ENCODE data around the gene LRRIQ1.
"Not testable (repeated sequence)": the region's sequence is repeated elsewhere in the genome, so short reads cannot be mapped to it uniquely, and the experiment has no call there.

The LRRIQ1 gene, protein sequence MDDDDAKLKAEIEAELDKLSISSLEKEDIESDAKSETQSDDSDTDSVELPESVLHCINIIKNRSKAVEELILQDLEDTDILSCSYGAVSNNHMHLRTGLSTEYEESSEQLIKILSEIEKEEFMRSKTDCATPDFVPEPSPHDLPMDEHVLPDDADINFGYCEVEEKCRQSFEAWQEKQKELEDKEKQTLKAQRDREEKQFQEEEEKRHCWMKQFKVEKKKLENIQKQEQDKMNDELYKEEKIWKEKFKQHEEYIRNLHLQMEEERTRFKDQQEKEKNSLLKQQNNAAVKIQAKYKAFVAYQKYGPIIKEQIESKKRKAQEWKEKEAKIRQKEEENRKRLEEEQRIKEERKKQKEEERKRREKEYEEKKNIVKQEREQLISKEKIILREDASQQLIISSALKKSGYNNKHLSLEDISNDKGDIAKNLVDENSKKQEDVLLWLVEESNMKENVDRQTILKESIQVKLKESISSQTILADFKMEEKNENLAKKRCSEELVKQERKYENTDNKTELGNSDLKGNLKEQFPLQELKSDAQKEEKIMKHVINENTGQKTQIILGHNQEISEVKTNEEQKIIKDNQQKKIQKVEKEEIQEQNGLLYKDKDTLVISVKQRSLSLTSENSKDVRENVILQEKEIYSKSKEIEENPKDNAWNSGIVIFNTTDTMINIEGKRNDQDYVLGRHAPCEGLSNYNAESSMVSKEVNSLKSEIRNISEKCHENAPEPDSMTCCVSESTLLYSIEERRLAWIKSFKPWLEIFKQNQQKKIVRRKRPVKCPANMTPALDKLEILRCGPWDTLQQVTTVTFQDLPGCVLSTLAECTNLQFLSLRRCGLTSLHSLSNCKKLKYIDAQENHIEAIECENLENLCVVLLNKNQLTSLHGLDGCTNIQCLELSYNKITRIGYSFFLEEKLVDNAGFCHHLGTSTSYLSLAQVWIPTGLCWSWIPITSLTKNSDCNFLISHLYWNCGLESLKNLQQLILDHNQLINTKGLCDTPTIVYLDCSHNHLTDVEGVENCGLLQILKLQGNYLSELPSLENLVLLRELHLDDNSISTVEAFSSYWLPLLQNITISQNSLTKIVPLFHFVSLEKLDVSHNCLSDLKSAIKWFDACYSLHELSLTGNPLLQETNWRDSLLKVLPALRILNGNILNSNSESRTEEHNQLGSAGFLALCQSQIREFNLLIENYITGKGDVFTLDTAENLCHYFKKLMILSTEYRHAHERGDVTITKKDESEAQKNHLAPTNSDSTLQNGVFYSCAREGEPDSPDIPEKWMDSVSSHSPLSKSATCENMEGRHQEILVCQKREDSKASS (N-terminal part only)

GRCh38 chr12:85036234-85036707 is at the start of gene LRRIQ1, which contains the start of gene TSPAN19:
LRRIQ1 (plus strand) TSS chr12:85036351; CDS start chr12:85038177, 1,826 bp downstream.
TSPAN19 (minus strand) TSS chr12:85036277; CDS start chr12:85029946, 6,331 bp downstream.
- DNase-seq = no peak

DNA sequence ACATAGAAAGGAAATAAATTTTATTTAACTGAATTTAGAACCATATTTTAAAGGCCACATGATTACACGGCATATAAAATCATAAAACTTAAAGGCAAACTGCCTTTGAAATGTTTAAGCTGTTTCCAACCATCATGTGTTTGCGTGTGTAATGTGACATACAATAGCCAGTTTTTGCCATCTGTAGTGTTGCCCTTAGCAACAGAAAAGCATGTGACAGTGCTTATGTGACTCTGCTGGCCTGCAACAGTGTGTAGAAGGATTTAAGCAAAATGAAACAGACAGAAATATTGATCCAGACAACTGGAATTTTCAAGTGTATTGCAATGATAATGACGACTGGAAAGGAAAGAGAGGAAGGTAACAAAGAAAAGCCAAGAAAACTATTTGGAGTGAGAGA is 49.6 kb upstream of the LRRIQ1 start:
- DNase-seq = no peak

DNA sequence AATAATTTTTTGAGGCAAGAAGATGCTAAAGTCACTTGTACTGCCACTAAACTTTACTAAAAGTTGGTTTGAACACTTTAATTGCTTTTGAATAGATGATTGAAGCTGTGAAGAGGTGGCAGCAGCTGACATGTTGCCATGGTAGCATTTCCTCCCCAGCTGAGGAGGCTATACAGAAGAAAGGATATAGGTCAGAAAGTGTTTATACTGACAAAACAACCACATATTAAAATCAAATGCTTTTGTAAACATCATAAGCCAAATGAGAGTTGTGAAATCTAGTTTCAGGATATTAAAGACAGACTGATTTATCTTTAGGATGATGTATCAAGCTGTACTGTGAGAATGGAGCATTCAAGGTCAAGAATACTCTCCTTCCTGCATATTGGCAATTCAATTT is 41.7 kb upstream of the LRRIQ1 start:
- no peak for DNase-seq

DNA sequence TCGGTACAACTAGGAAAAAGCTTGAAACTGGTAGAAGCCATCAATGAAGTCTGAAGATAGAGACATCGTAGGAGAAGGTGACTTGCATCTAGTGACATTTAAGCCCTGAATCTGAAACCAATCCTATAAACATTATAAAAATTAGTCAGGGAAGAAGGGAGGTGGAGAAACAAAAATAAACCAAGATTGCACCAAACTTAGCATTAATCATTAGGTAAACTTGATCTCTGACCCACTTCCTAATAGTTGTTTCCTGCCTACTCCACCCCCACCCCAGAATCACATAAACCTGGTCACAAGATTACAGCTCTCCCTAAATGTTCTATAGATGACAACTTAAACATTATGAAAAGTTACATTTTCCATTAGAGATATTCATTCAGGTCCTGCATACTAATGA is 40.5 kb upstream of the LRRIQ1 start:
- no peak for DNase-seq

- DNase-seq = no peak
Observed at GRCh38 chr12:84996759-84997158, 39.4 kb upstream of the LRRIQ1 start.

DNA sequence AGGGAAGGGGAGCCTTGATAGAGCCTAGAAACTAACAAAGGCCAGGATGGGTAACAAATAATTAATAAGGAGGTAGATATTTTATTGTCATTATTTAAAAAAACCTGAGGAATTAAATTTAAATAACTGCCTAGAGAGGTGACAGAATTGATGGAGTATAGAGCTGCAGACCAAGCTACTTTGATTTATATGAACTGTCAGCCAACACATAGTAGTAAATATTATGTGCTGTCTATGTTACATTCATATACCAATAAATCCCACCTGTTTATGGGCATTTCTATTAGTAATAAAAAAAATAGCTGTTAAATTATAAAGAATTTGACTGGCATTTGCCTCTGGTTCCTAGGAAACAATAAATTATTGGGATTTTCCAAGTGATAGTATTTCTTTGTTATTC is 37.8 kb upstream of the LRRIQ1 start:
- DNase-seq = no peak

DNA sequence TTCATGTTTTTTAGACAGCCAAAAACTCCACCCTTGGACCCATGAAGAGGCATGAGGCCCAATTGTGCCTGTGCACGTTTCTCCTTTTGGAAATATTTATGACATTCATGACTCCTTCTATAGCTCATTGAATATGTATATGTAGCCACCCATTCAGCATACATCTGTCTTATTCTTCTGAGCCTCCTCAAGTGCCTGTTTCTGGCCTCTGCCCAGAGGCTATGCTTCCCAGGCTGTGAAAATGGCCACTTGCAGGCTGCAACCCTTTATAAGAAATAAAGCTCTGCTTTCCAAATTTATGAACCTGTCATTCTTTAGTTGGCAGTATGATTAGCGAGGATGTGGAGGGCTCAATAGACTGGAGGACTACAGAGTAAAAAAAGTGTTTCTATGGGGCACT is 35.4 kb upstream of the LRRIQ1 start:
- DNase-seq = no peak

DNA sequence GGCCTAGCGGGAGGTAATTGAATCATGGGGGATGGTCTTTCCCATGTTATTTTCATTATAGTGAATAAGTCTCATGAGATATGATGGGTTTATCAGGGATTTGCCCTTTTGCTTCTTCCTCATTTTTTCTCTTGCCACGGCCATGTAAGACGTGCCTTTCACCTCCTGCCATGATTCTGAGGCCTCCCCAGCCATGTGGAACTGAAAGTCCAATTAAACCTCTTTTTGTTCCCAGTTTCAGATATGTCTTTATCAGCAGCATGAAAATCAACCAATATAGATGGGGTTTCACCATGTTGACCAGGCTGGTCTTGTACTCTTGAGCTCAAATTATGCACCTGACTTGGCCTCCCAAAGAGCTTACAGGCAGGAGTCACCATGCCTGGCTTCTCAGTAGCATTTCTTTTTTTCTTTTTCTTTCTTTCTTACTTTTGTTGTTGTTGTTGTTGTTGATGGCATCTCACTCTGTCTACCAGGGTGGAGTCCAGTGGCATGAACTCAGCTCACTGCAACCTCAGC is 33.3 kb upstream of the LRRIQ1 start:
- no peak for DNase-seq

GRCh38 chr12:85004204-85004603 is 31.9 kb upstream of the LRRIQ1 start:
- no peak for DNase-seq

DNA sequence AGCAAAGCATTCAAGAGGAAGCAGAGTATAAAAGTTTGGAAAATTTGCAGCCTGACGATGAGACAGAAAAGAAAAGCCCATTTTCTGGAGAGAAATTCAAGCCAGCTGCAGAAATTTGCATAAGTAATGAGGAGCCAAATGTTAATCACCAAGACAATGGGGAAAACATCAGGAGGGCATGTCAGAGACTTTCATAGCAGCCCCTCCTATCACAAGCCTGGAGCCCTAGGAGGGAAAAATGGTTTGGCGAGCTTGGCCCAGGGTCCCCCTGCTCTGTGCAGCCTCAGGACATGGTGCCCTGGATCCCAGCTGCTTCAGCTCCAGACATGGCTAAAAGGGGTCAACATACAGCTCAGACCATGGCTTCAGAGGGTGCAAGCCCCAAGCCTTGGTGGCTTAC is 31.1 kb upstream of the LRRIQ1 start:
- DNase-seq = not testable (repeated sequence)

DNA sequence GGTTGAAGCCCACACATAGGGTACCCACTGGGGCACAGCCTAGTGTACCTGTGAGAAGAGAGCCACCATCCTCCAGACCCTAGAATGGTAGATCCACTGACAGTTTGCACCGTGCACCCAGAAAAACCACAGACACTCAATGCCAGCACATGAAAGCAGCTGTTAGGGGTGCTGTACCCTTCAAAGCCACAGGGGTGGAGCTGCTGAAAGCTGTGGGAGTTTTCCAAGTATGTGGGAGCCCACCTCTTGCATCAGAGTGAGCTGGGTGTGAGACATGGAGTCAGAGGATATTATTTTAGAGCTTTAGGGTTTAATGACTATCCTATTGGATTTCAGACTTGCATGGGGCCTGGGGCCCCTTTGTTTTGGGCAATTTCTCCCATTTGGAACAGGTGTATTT is 30.5 kb upstream of the LRRIQ1 start:
- DNase-seq = no peak

- no peak for DNase-seq
Observed at GRCh38 chr12:85006206-85006605, 29.9 kb upstream of the LRRIQ1 start.

GRCh38 chr12:85007836-85008235 is 28.3 kb upstream of the LRRIQ1 start:
- no peak for DNase-seq

DNA sequence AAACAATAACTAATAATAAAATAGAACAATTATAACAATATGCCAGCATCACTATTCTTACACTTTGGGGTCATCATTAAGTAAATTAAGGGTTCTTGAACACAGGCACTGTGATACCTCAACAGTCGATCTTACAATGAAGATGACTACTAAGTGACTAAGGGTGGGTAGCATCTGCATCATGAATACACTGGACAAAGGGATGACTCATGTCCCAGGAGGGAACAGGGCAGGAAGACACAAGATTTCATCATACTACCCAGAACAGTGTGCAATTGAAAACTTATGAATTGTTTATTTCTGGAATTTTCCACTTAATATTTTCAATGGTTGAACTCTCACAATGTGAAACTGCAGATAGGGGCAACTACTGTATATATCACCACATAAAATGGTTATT is 19.7 kb upstream of the LRRIQ1 start:
- DNase-seq = no peak

DNA sequence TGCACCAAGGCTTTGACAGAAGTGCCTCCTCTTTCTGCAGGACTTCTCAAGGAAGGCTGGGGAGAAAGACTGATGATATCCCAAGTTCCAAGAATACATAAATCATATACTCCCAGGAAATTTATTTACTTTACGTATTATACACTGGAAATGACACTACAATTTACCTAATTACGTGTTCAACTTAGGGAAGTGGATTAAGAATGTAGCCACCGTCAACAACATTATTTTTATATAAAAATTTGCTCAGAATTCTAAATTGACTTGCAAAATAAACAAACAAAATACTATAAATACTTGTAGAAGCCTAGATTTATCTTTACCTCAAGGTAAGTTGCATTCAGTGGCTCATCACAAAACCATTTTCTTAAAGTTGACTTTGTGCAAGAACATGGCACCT is 19.0 kb upstream of the LRRIQ1 start:
- no peak for DNase-seq

GRCh38 chr12:85017618-85018017 is 18.5 kb upstream of the LRRIQ1 start:
- no peak for DNase-seq

DNA sequence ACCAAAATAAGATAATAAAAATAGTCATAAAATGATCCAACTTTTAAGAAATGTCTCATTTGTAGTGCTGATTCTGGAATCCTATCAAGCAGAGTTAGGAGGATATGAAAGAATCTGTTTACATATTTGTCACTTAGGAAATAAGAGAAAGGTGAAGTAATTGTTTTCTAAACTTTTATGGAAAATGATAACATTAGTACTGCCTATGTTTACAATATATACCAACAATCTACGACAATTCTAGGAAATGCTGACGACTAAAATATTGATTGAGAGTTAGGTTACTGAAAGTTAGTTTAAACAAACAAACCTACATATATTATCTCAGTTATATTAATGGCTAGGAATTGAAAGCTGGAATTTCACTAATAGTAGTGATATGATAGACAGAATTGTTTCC is 18.1 kb upstream of the LRRIQ1 start:
- DNase-seq = no peak

DNA sequence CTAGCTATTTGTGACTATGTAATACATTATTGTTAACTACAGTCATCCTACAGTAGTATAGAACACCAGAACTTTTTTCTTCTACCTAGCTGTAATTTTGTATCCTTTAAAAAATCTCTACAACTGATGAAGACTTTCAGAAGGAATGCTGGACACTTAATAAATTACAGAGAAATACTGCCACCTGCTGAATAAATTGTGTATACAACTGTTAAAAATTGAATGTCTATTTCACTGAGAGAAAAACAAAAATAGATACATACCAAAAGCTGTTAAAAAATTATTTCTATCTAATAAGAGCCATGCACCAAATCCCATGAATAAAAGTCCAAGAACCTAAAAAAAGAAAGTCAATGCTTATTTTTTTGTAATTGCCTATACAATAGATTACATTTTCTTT is 6.7 kb upstream of the LRRIQ1 start:
- DNase-seq = peak; percentile 48 to 51

- DNase-seq = no peak
Observed at GRCh38 chr12:85036733-85037132, 582 bp downstream of the LRRIQ1 start.

DNA sequence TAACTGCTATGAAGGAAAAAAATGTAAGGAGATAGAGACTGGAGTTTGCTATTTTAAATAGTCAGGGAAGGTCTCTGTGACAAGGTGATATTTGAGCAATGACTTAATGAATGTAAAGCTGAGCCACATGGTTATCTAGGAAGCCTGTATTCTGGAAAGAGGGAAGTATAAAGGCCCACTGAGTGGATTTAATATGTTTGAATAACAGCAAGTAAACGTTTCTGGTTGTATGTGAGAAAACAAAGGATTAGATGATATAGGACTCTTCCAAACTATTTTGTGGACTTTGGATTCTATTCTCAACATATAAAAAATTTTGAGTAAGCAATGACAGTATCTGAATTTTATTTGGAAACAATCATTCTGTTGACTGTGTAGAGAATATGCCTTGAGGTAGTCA is 5.2 kb downstream of the LRRIQ1 start:
- peak in 1 of 2 experiments; percentile 4 for DNase-seq

DNA sequence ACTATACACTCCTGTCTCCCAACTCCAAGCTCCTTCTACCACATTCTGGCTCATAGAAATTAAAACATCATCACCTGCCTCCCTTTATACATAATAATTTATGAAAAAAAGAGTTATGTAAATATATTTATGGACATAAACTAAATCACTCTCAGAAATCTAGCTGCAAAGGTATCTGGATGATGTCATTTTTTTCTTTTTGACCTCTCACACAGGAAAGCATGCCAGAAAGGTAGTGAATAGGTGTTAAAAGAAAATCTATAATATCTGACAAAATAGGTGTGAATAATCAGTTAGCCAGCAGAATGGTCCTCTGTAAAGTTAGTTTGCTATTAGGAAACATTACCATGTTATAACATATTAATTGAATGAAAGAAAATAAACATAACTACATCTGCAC is 7.7 kb downstream of the LRRIQ1 start:
- no peak for DNase-seq

DNA sequence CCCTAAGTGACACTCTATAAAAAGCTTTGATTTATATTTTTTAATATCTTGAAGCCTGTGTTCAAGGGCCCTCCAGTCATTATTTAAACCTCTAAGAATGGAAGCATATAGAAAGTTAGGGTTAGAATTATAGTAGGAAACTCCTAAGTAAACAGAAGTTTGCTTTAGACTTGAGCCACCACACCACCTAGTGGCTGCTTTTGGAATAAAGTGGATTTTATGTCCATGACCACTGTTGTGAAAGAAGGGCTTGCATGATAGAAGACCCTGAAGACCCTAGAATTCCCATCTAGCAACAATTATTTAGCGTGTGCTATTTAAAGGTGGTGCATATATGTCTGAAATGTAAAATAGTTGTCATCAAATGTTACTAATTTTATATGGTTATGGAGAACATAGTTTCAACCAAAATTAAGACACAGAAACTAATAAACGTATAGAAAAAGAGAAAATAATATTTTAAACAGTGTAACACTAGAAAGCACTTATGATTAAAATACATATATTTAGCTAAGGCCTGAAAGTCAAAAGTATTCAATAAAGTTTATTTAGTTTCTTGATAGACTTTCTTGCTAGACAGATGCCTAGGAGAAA is 21.3 kb downstream of the LRRIQ1 start:
- DNase-seq = peak; percentile 30 to 58

Measured in Kasumi-1 (cell line).